ENCODE results near the gene SAMMSON.

Gene SAMMSON

GRCh38 chr3:70095260-70095659, 95.7 kb downstream of the SAMMSON start:
- H3K4me1 Mint-ChIP-seq: no peaks in the 10 kb centered on the region
- peaks cover 3% of the 10 kb centered on the region for H3K27me3 Mint-ChIP-seq
- no peak overlapping the region for H3K27ac Mint-ChIP-seq
- H3K4me3 Mint-ChIP-seq: no peak overlapping the region
- H3K9me3 Mint-ChIP-seq: no peaks in the 10 kb centered on the region
- H3K36me3 Mint-ChIP-seq: no peaks in the 10 kb centered on the region

GRCh38 chr3:70096376-70097066, 97.0 kb downstream of the SAMMSON start:
- H3K27me3 Mint-ChIP-seq: peaks cover 4% of the 10 kb centered on the region
- H3K36me3 Mint-ChIP-seq: no peaks in the 10 kb centered on the region
- no peaks in the 10 kb centered on the region for H3K4me1 Mint-ChIP-seq
- H3K4me3 Mint-ChIP-seq: no peak overlapping the region
- H3K9me3 Mint-ChIP-seq: no peaks in the 10 kb centered on the region
- no peak overlapping the region for H3K27ac Mint-ChIP-seq

GRCh38 chr3:70097084-70097483, 97.6 kb downstream of the SAMMSON start:
- H3K36me3 Mint-ChIP-seq: no peaks in the 10 kb centered on the region

GRCh38 chr3:70108072-70108471, 108.5 kb downstream of the SAMMSON start:
- Mint-ChIP-seq H3K4me3 (no peak overlapping the region), H3K9me3 (no peaks in the 10 kb centered on the region), H3K4me1 (no peaks in the 10 kb centered on the region), H3K36me3 (no peaks in the 10 kb centered on the region), H3K27me3 (peaks cover 11% of the 10 kb centered on the region), H3K27ac (no peak overlapping the region)

More at GRCh38 chr3:70097084-70097483, 97.6 kb downstream of the SAMMSON start:
- Mint-ChIP-seq H3K27ac (no peak overlapping the region), H3K4me3 (no peak overlapping the region), H3K27me3 (peaks cover 4% of the 10 kb centered on the region), H3K4me1 (no peaks in the 10 kb centered on the region), H3K9me3 (no peaks in the 10 kb centered on the region)

GRCh38 chr3:70108546-70108945, 109.0 kb downstream of the SAMMSON start:
- peaks cover 11% of the 10 kb centered on the region for H3K27me3 Mint-ChIP-seq
- H3K27ac Mint-ChIP-seq: no peak overlapping the region
- H3K36me3 Mint-ChIP-seq: no peaks in the 10 kb centered on the region

GRCh38 chr3:70110066-70110465, 110.5 kb downstream of the SAMMSON start:
- H3K27ac Mint-ChIP-seq: no peak overlapping the region
- no peaks in the 10 kb centered on the region for H3K4me1 Mint-ChIP-seq
- H3K9me3 Mint-ChIP-seq: no peaks in the 10 kb centered on the region
- H3K36me3 Mint-ChIP-seq: no peaks in the 10 kb centered on the region
- H3K4me3 Mint-ChIP-seq: no peak overlapping the region
- H3K27me3 Mint-ChIP-seq: peaks cover 12% of the 10 kb centered on the region

More at GRCh38 chr3:70108546-70108945, 109.0 kb downstream of the SAMMSON start:
- no peaks in the 10 kb centered on the region for H3K9me3 Mint-ChIP-seq
- H3K4me3 Mint-ChIP-seq: no peak overlapping the region
- no peaks in the 10 kb centered on the region for H3K4me1 Mint-ChIP-seq

GRCh38 chr3:70111411-70111810, 111.9 kb downstream of the SAMMSON start:
- Mint-ChIP-seq H3K4me1 (no peaks in the 10 kb centered on the region), H3K27ac (no peak overlapping the region), H3K9me3 (no peaks in the 10 kb centered on the region), H3K4me3 (no peak overlapping the region), H3K36me3 (no peaks in the 10 kb centered on the region), H3K27me3 (peaks cover 15% of the 10 kb centered on the region)

GRCh38 chr3:70112751-70113150, 113.2 kb downstream of the SAMMSON start:
- Mint-ChIP-seq H3K36me3 (no peaks in the 10 kb centered on the region), H3K9me3 (no peaks in the 10 kb centered on the region), H3K4me3 (no peak overlapping the region), H3K27me3 (peaks cover 17% of the 10 kb centered on the region), H3K27ac (no peak overlapping the region), H3K4me1 (no peaks in the 10 kb centered on the region)

GRCh38 chr3:70114431-70114830, 114.9 kb downstream of the SAMMSON start:
- no peak overlapping the region for H3K27ac Mint-ChIP-seq
- H3K27me3 Mint-ChIP-seq: peaks cover 17% of the 10 kb centered on the region
- no peaks in the 10 kb centered on the region for H3K36me3 Mint-ChIP-seq
- H3K4me3 Mint-ChIP-seq: no peak overlapping the region
- H3K9me3 Mint-ChIP-seq: no peaks in the 10 kb centered on the region
- no peaks in the 10 kb centered on the region for H3K4me1 Mint-ChIP-seq

- Mint-ChIP-seq H3K27ac (no peak overlapping the region), H3K36me3 (no peaks in the 10 kb centered on the region), H3K4me1 (no peaks in the 10 kb centered on the region), H3K9me3 (no peaks in the 10 kb centered on the region), H3K4me3 (no peak overlapping the region), H3K27me3 (peaks cover 5% of the 10 kb centered on the region)
Measured at GRCh38 chr3:70119879-70120278, 120.3 kb downstream of the SAMMSON start.
